Measurements from ENCODE around the gene POMT2. TPM values are rescaled to one million over a fixed set of nuclear protein-coding genes. Genes with fewer than 3 reads are reported as not detected.
A peak's percentile ranks its signal among the peaks of the same experiment; 100 is the strongest.

POMT2 gene
- total RNA-seq, 2 experiments from 2014 or later: 5.9 to 31.4 TPM

GRCh38 chr14:77279719-77280118 is 41.0 kb downstream of the POMT2 start:
- no peaks in the 10 kb centered on the region for H3K79me2 ChIP-seq (ENCODE audit: insufficient read depth, low read depth, low read length)
- ChIA-PET POLR2A (no interaction called here), CTCF (ENCODE audit: unreplicated experiment) (no interaction called here)
- peaks cover 15% of the 10 kb centered on the region for H3K36me3 ChIP-seq (ENCODE audit: insufficient read depth, low read length)
- intact Hi-C loops (cut with micrococcal nuclease; ENCODE audit: unreplicated experiment): no loop called here
- no peaks in the 10 kb centered on the region for H3K9me3 ChIP-seq (ENCODE audit: low read length)
- no peak overlapping the region for H3K27ac ChIP-seq (ENCODE audit: low read depth, low read length, poor library complexity, severe bottlenecking)
- H4K20me1 ChIP-seq (ENCODE audit: insufficient read depth, low read length): no peaks in the 10 kb centered on the region
- no peak for TF ChIP-seq CTCF (conservative IDR thresholded peaks at IDR 0.05; ENCODE audit: low read length)
- TF ChIP-seq EZH2phosphoT487 (IDR thresholded peaks at IDR 0.05; ENCODE audit: borderline replicate concordance, low read depth, low read length): no peak
- BruUV-seq (replicated peaks): no TSS peak
- no peak overlapping the region for H3K4me2 ChIP-seq (ENCODE audit: low read length)
- DNase-seq (ENCODE audit: low spot score): no peak
- no peaks in the 10 kb centered on the region for H3K9me2 ChIP-seq (ENCODE audit: insufficient read depth, low read length)
- H2AFZ ChIP-seq (ENCODE audit: low read length): no peak overlapping the region
- H3K4me1 ChIP-seq (ENCODE audit: insufficient read depth, low read length, poor library complexity, severe bottlenecking): no peaks in the 10 kb centered on the region
- H3K4me3 ChIP-seq (ENCODE audit: low read depth, low read length, poor library complexity, severe bottlenecking): no peak overlapping the region

- no TSS peak for BruUV-seq (replicated peaks)
- DNase-seq (ENCODE audit: low spot score): no peak
Observed at GRCh38 chr14:77278461-77279230, 42.0 kb downstream of the POMT2 start.

More at GRCh38 chr14:77278461-77279230, 42.0 kb downstream of the POMT2 start:
- H3K4me3 ChIP-seq (ENCODE audit: low read depth, low read length, poor library complexity, severe bottlenecking): no peak overlapping the region
- intact Hi-C loops (cut with micrococcal nuclease; ENCODE audit: unreplicated experiment): no loop called here
- H3K79me2 ChIP-seq (ENCODE audit: insufficient read depth, low read depth, low read length): no peaks in the 10 kb centered on the region
- no peak overlapping the region for H3K27ac ChIP-seq (ENCODE audit: low read depth, low read length, poor library complexity, severe bottlenecking)
- H4K20me1 ChIP-seq (ENCODE audit: insufficient read depth, low read length): no peaks in the 10 kb centered on the region
- no peaks in the 10 kb centered on the region for H3K9me2 ChIP-seq (ENCODE audit: insufficient read depth, low read length)
- H3K36me3 ChIP-seq (ENCODE audit: insufficient read depth, low read length): peaks cover 7% of the 10 kb centered on the region
- no peak overlapping the region for H2AFZ ChIP-seq (ENCODE audit: low read length)
- H3K4me2 ChIP-seq (ENCODE audit: low read length): no peak overlapping the region
- ChIA-PET CTCF (ENCODE audit: unreplicated experiment) (interaction anchor here (0.6 to 1.2 kb wide), 3 partner anchors 15 to 555 kb away, joined by 3 to 7 read pairs (median 5); no protein-coding TSS in a partner anchor), POLR2A (interaction anchor here (0.7 to 1.5 kb wide), 2 partner anchors 9 to 14 kb away, joined by 3 to 9 read pairs; no protein-coding TSS in a partner anchor)
- H3K9me3 ChIP-seq (ENCODE audit: low read length): no peaks in the 10 kb centered on the region
- H3K4me1 ChIP-seq (ENCODE audit: insufficient read depth, low read length, poor library complexity, severe bottlenecking): peaks cover 3% of the 10 kb centered on the region
- TF ChIP-seq EZH2phosphoT487 (IDR thresholded peaks at IDR 0.05; ENCODE audit: borderline replicate concordance, low read depth, low read length) (no peak), CTCF (conservative IDR thresholded peaks at IDR 0.05; ENCODE audit: low read length) (peak; percentile 25; the same call in 1 of the 2 replicates)
